Testis (tissue), 2 donors: ENCODE data around the gene PCDHB16.
"Not testable (repeated sequence)": the region's sequence is repeated elsewhere in the genome, so short reads cannot be mapped to it uniquely, and the experiment has no call there.

Experiments
- POLR2A ChIP-seq: fragments of 450-650 bp; IDR thresholded peaks from one replicate; pipeline ENCODE4 v1.6.1; 2017; ENCODE audit warnings: antibody characterized with exemption, mild to moderate bottlenecking, moderate library complexity
- TF ChIP-seq, protein P1 (sequence below), 3 experiments: fragments of 450-650 bp in 2 of 3; fragments of 200-600 bp in 1 of 3; sonication (generic) in 1 of 3; IDR thresholded peaks; one replicate each; pipeline ENCODE4 v1.5.1; 2016 to 2019; ENCODE audit warnings: antibody characterized with exemption in 3 of 3, mild to moderate bottlenecking in 2 of 3, moderate library complexity in 1 of 3

- TF ChIP-seq, protein P1, sequence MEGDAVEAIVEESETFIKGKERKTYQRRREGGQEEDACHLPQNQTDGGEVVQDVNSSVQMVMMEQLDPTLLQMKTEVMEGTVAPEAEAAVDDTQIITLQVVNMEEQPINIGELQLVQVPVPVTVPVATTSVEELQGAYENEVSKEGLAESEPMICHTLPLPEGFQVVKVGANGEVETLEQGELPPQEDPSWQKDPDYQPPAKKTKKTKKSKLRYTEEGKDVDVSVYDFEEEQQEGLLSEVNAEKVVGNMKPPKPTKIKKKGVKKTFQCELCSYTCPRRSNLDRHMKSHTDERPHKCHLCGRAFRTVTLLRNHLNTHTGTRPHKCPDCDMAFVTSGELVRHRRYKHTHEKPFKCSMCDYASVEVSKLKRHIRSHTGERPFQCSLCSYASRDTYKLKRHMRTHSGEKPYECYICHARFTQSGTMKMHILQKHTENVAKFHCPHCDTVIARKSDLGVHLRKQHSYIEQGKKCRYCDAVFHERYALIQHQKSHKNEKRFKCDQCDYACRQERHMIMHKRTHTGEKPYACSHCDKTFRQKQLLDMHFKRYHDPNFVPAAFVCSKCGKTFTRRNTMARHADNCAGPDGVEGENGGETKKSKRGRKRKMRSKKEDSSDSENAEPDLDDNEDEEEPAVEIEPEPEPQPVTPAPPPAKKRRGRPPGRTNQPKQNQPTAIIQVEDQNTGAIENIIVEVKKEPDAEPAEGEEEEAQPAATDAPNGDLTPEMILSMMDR (IDR thresholded peaks at IDR 0.05): not testable (repeated sequence)
- not testable (repeated sequence) for TF ChIP-seq POLR2A
Measured at GRCh38 chr5:141188682-141189081, 6.5 kb downstream of the PCDHB16 start.
